HEK293 (cell line): ENCODE data around the gene SIL1.

Experiments used
- CTCF ChIA-PET: fragments of 350-600 bp; formaldehyde crosslinking; extraction: SDS; loops from one replicate; lab custom pipeline; 2021; ENCODE audit warnings: antibody characterized with exemption; lab: Yijun Ruan, JAX
- POLR2A ChIA-PET: fragments of 300-600 bp; formaldehyde crosslinking; extraction: SDS; loops from one replicate; lab custom pipeline; 2020; ENCODE audit warnings: antibody characterized with exemption, inconsistent platforms; lab: Yijun Ruan, JAX
- H3K27ac ChIP-seq: fragments of 200-500 bp; sonication (Bioruptor generic); 2 replicates; pipeline ENCODE4 v1.5.1; 2014; ENCODE audit warnings: low read depth, low read length, control low read depth, inconsistent platforms; ENCODE audit errors: extremely low read depth
- H3K36me3 ChIP-seq, 2 experiments: fragments of 200-500 bp in 1 of 2; sonication (Bioruptor generic) in 1 of 2; 1 replicate in 1 of 2; 2 replicates in 1 of 2; pipeline ENCODE4 v1.5.1; 2014 to 2017; ENCODE audit warnings: inconsistent platforms in 2 of 2, low read length in 2 of 2; ENCODE audit not compliant: control insufficient read depth in 2 of 2, insufficient read depth in 1 of 2
- H3K4me1 ChIP-seq: fragments of 200-500 bp; sonication (Bioruptor generic); 2 replicates; pipeline ENCODE4 v1.5.1; 2014; ENCODE audit warnings: mild to moderate bottlenecking, low read length, inconsistent platforms; ENCODE audit not compliant: control insufficient read depth, insufficient read depth
- H3K4me3 ChIP-seq: 2 replicates; pipeline ENCODE4 v1.5.1; 2011; ENCODE audit warnings: low read depth, mild to moderate bottlenecking, control low read depth, low read length, moderate library complexity
- H3K9me3 ChIP-seq: fragments of 200-500 bp; sonication (Bioruptor generic); 2 replicates; pipeline ENCODE4 v1.5.1; 2014; ENCODE audit warnings: low read depth, low read length, inconsistent platforms; ENCODE audit not compliant: control insufficient read depth, insufficient read depth
- ATF2 ChIP-seq: fragments of 450-650 bp; formaldehyde crosslinking; IDR thresholded peaks from 2 replicates; pipeline ENCODE4 v1.5.1; 2016; ENCODE audit warnings: missing biosample characterization, missing genetic modification characterization, low read depth
- ELK4 ChIP-seq: IDR thresholded peaks from 2 replicates; pipeline ENCODE4 v1.6.1; 2011; ENCODE audit warnings: mild to moderate bottlenecking, low read depth, low read length, borderline replicate concordance
- GLIS2 ChIP-seq: fragments of 450-650 bp; formaldehyde crosslinking; IDR thresholded peaks from 2 replicates; pipeline ENCODE4 v1.5.1; 2016; ENCODE audit warnings: missing biosample characterization, missing genetic modification characterization
- ZBTB26 ChIP-seq: fragments of 450-650 bp; formaldehyde crosslinking; optimal IDR thresholded peaks from 2 replicates; pipeline ENCODE3; 2016; ENCODE audit warnings: missing biosample characterization, mild to moderate bottlenecking, missing genetic modification characterization
- ZFHX2 ChIP-seq: fragments of 450-650 bp; formaldehyde crosslinking; conservative IDR thresholded peaks from 2 replicates; pipeline ENCODE4 v1.5.1; 2016; ENCODE audit warnings: missing biosample characterization, missing genetic modification characterization
- ZIC2 ChIP-seq: fragments of 450-650 bp; formaldehyde crosslinking; IDR thresholded peaks from 2 replicates; pipeline ENCODE4 v1.5.1; 2016; ENCODE audit warnings: missing biosample characterization, missing genetic modification characterization
- ZNF10 ChIP-seq: fragments of 450-650 bp; formaldehyde crosslinking; IDR thresholded peaks from 2 replicates; pipeline ENCODE4 v1.5.1; 2017; ENCODE audit warnings: missing biosample characterization, missing genetic modification characterization
- ZNF138 ChIP-seq: fragments of 450-650 bp; formaldehyde crosslinking; IDR thresholded peaks from 2 replicates; pipeline ENCODE4 v1.5.1; 2016; ENCODE audit warnings: missing biosample characterization, missing genetic modification characterization, borderline replicate concordance
- ZNF16 ChIP-seq: fragments of 450-650 bp; formaldehyde crosslinking; IDR thresholded peaks from 2 replicates; pipeline ENCODE4 v1.5.1; 2016; ENCODE audit warnings: low read depth, missing biosample characterization, missing genetic modification characterization
- ZNF18 ChIP-seq: fragments of 450-650 bp; formaldehyde crosslinking; IDR thresholded peaks from 2 replicates; pipeline ENCODE4 v1.5.1; 2016; ENCODE audit warnings: missing biosample characterization, missing genetic modification characterization
- ZNF335 ChIP-seq: fragments of 450-650 bp; formaldehyde crosslinking; conservative IDR thresholded peaks from 2 replicates; pipeline ENCODE4 v1.5.1; 2016; ENCODE audit warnings: missing biosample characterization, missing genetic modification characterization
- ZNF488 ChIP-seq: fragments of 450-650 bp; formaldehyde crosslinking; IDR thresholded peaks from 2 replicates; pipeline ENCODE4 v1.5.1; 2016; ENCODE audit warnings: missing biosample characterization, missing genetic modification characterization
- ZNF548 ChIP-seq: fragments of 450-650 bp; formaldehyde crosslinking; IDR thresholded peaks from 2 replicates; pipeline ENCODE4 v1.5.1; 2016; ENCODE audit warnings: missing biosample characterization, missing genetic modification characterization
- ZNF549 ChIP-seq: fragments of 450-650 bp; IDR thresholded peaks from 2 replicates; pipeline ENCODE4 v1.5.1; 2018; ENCODE audit warnings: missing biosample characterization, missing genetic modification characterization, mild to moderate bottlenecking, inconsistent platforms, moderate library complexity
- ZNF664 ChIP-seq: fragments of 450-650 bp; formaldehyde crosslinking; IDR thresholded peaks from 2 replicates; pipeline ENCODE4 v1.5.1; 2016; ENCODE audit warnings: missing biosample characterization, missing genetic modification characterization

SIL1 gene

GRCh38 chr5:138944527-138945322 lies 253.4 kb downstream of the SIL1 start:
- Histone ChIP-seq H3K4me1 (no peaks in the 10 kb centered on the region), H3K27ac (no peak overlapping the region), H3K4me3 (no peak overlapping the region), H3K9me3 (no peaks in the 10 kb centered on the region)
- CTCF ChIA-PET, result no interaction called here
- POLR2A ChIA-PET, result no interaction called here
- TF ChIP-seq ATF2 (no peak), ZBTB26 (tag by site-specific recombination) (no peak), GLIS2 (tag by site-specific recombination) (0 out of 2 replicates have a peak, but pooled peaks have one; percentile 11)
- TF ChIP-seq, all 188 proteins: peak for 1
- H3K36me3 ChIP-seq, result peaks cover 0 to 10% of the 10 kb centered on the region in 2 experiments; a peak in 1 of 3 replicates

GRCh38 chr5:138943599-138944173 lies 254.5 kb downstream of the SIL1 start:
- Histone ChIP-seq H3K9me3 (no peaks in the 10 kb centered on the region), H3K4me1 (no peaks in the 10 kb centered on the region), H3K27ac (no peak overlapping the region), H3K4me3 (no peak overlapping the region), H3K36me3 (peaks cover 0 to 10% of the 10 kb centered on the region in 2 experiments; a peak in 1 of 3 replicates)
- CTCF ChIA-PET, result no interaction called here
- TF ChIP-seq ZNF548 (tag by site-specific recombination) (no peak), ZNF335 (tag by site-specific recombination) (no peak), ZNF664 (no peak), ZNF10 (no peak), ZNF549 (tag by site-specific recombination) (no peak), ZNF18 (tag by site-specific recombination) (no peak)
- POLR2A ChIA-PET, result no interaction called here

GRCh38 chr5:138942861-138943260 lies 255.3 kb downstream of the SIL1 start:
- no peaks in the 10 kb centered on the region for H3K9me3 ChIP-seq
- no peak overlapping the region for H3K4me3 ChIP-seq
- TF ChIP-seq ZNF16 (tag by site-specific recombination), result no peak
- TF ChIP-seq ZIC2 (tag by site-specific recombination), result peak; percentile 72
- TF ChIP-seq ELK4, result no peak
- TF ChIP-seq ZNF488, result no peak
- no peak for TF ChIP-seq ZNF138 (tag by site-specific recombination)
- no peak for TF ChIP-seq ZFHX2 (tag by site-specific recombination)
- H3K36me3 ChIP-seq, result peaks cover 0 to 10% of the 10 kb centered on the region in 2 experiments; a peak in 1 of 3 replicates
- H3K27ac ChIP-seq, result no peak overlapping the region
- H3K4me1 ChIP-seq, result no peaks in the 10 kb centered on the region
- POLR2A ChIA-PET, result no interaction called here
- CTCF ChIA-PET, result no interaction called here
